Suprapubic skin (tissue), 4 donors: ENCODE measurements around the gene SLC29A2. TPM values are rescaled to one million over a fixed set of nuclear protein-coding genes. Genes with fewer than 3 reads are reported as not detected.

Source experiments
- DNase-seq, 2 donors: peaks; one replicate each; pipeline ENCODE4 v3.0.0-alpha.2; 2019; ENCODE audit warnings: low spot score in 2 of 2
- H3K27ac ChIP-seq: fragments of 200-600 bp; sonication (generic); one replicate; pipeline ENCODE4 v1.5.1; 2019
- H3K27me3 ChIP-seq: fragments of 200-600 bp; sonication (generic); one replicate; pipeline ENCODE4 v1.5.1; 2019
- H3K36me3 ChIP-seq: fragments of 200-600 bp; sonication (generic); one replicate; pipeline ENCODE4 v1.5.1; 2019
- H3K4me1 ChIP-seq: fragments of 200-600 bp; sonication (generic); one replicate; pipeline ENCODE4 v1.5.1; 2019
- H3K4me3 ChIP-seq: fragments of 200-600 bp; sonication (generic); one replicate; pipeline ENCODE4 v1.5.1; 2019; ENCODE audit warnings: mild to moderate bottlenecking
- H3K9me3 ChIP-seq: fragments of 200-600 bp; sonication (generic); one replicate; pipeline ENCODE4 v1.5.1; 2019
- CTCF ChIP-seq, 2 donors: fragments of 200-600 bp in 1 of 2; fragments of 450-650 bp in 1 of 2; sonication (generic) in 1 of 2; IDR thresholded peaks; one replicate each; pipeline ENCODE4 v1.5.1; 2016 to 2019; ENCODE audit warnings: antibody characterized with exemption in 2 of 2, mild to moderate bottlenecking in 1 of 2, moderate library complexity in 1 of 2
- EP300 ChIP-seq: sonication (generic); formaldehyde crosslinking; IDR thresholded peaks from one replicate; pipeline ENCODE4 v1.6.1; 2017; ENCODE audit warnings: antibody characterized with exemption
- POLR2A ChIP-seq, 2 donors: fragments of 450-650 bp; IDR thresholded peaks; one replicate each; pipeline ENCODE4 v1.6.1; 2017; ENCODE audit warnings: antibody characterized with exemption in 2 of 2, mild to moderate bottlenecking in 2 of 2, moderate library complexity in 2 of 2
- POLR2AphosphoS5 ChIP-seq, 3 donors: sonication (generic); formaldehyde crosslinking; IDR thresholded peaks; one replicate each; pipeline ENCODE4 v1.6.1; 2017; ENCODE audit warnings: antibody characterized with exemption in 3 of 3
- WGBS: methylation state at CpG from one replicate; pipeline ENCODE4 v1.1.5; 2018; 5-methylcytosine and 5-hydroxymethylcytosine counted together
- total RNA-seq, 4 donors: library from RNA; depleted of rRNA; stranded (reverse); fragments of >200 nt; gene quantifications; one replicate each; pipeline ENCODE4 v1.1.0, GENCODE V29; 2016

The SLC29A2 gene
- total RNA-seq, 4 donors from 2014 or later, result 2.2 to 4.7 (median 3.9) TPM

- Histone ChIP-seq H3K36me3 (peaks cover 41% of the 10 kb centered on the region), H3K27me3 (no peaks in the 10 kb centered on the region), H3K27ac (no peak overlapping the region), H3K4me1 (peaks cover 64% of the 10 kb centered on the region), H3K4me3 (no peak overlapping the region), H3K9me3 (no peaks in the 10 kb centered on the region)
- TF ChIP-seq CTCF (IDR thresholded peaks at IDR 0.05), result no peak
- no peak for TF ChIP-seq POLR2A (IDR thresholded peaks at IDR 0.05)
- no peak for TF ChIP-seq EP300
- TF ChIP-seq POLR2AphosphoS5 (IDR thresholded peaks at IDR 0.05), result no peak
- WGBS, result 96% methylated on average over 21 of the region's 21 CpGs
- DNase-seq, result no peak
These were observed 29.9 kb downstream of the SLC29A2 start for GRCh38 chr11:66341502-66342126.

- Histone ChIP-seq H3K9me3 (no peaks in the 10 kb centered on the region), H3K4me1 (peaks cover 64% of the 10 kb centered on the region), H3K4me3 (no peak overlapping the region), H3K36me3 (peaks cover 41% of the 10 kb centered on the region), H3K27ac (no peak overlapping the region), H3K27me3 (no peaks in the 10 kb centered on the region)
- WGBS, result 91% methylated on average over 20 of the region's 28 CpGs
- TF ChIP-seq CTCF (IDR thresholded peaks at IDR 0.05) (no peak), POLR2A (IDR thresholded peaks at IDR 0.05) (no peak), EP300 (no peak), POLR2AphosphoS5 (IDR thresholded peaks at IDR 0.05) (no peak)
- no peak for DNase-seq
These were observed 30.7 kb downstream of the SLC29A2 start for GRCh38 chr11:66340596-66341501.

- Histone ChIP-seq H3K4me1 (peaks cover 65% of the 10 kb centered on the region), H3K36me3 (peaks cover 41% of the 10 kb centered on the region), H3K9me3 (no peaks in the 10 kb centered on the region), H3K4me3 (no peak overlapping the region), H3K27me3 (no peaks in the 10 kb centered on the region), H3K27ac (peak overlapping the region; percentile 55)
- no peak for DNase-seq
- WGBS, result 80% methylated on average over 13 of the region's 14 CpGs
- TF ChIP-seq EP300 (no peak), CTCF (IDR thresholded peaks at IDR 0.05) (no peak)
These were observed 31.7 kb downstream of the SLC29A2 start for GRCh38 chr11:66339686-66340483.

GRCh38 chr11:66339162-66339675 lies 32.3 kb downstream of the SLC29A2 start:
- Histone ChIP-seq H3K4me1 (peaks cover 67% of the 10 kb centered on the region), H3K9me3 (no peaks in the 10 kb centered on the region), H3K4me3 (no peak overlapping the region), H3K27ac (peak overlapping the region; percentile 90), H3K36me3 (peaks cover 41% of the 10 kb centered on the region), H3K27me3 (no peaks in the 10 kb centered on the region)
- no peak for DNase-seq
- 68% methylated on average over 6 of the region's 6 CpGs for WGBS
- TF ChIP-seq POLR2A (IDR thresholded peaks at IDR 0.05) (no peak), CTCF (IDR thresholded peaks at IDR 0.05) (no peak), EP300 (no peak), POLR2AphosphoS5 (IDR thresholded peaks at IDR 0.05) (peak in 1 of 3 donors; percentile 54)
